8988T (cell line): ENCODE data around the gene DENND5A.
"Not testable (repeated sequence)": the region's sequence is repeated elsewhere in the genome, so short reads cannot be mapped to it uniquely, and the experiment has no call there.

Source experiments
- DNase-seq: peaks from one replicate; pipeline ENCODE4 v3.0.0; 2011

Gene DENND5A

GRCh38 chr11:9172389-9172788 lies 92.8 kb downstream of the DENND5A start:
- no peak for DNase-seq

DNA sequence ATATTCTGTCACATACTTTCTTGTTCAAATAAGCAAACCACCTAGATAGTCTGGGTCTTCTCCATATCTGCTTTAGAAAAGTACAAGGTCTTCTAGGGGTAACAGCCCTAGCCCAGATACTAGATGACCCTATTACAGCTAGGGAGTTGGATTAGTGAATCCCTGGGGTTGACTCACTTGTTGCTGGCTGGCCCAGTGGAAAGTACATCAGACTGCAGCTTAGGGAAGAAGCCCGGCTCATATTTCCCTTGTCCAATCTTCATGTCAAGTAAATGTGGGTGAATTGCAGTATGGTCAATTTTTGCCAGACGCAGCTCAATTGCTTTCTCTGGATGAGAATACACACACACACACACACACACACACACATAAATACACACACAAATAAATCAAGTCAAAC lies 94.7 kb downstream of the DENND5A start:
- DNase-seq: no peak

- DNase-seq: no peak
Observed at GRCh38 chr11:9169595-9170295, 95.4 kb downstream of the DENND5A start.

DNA sequence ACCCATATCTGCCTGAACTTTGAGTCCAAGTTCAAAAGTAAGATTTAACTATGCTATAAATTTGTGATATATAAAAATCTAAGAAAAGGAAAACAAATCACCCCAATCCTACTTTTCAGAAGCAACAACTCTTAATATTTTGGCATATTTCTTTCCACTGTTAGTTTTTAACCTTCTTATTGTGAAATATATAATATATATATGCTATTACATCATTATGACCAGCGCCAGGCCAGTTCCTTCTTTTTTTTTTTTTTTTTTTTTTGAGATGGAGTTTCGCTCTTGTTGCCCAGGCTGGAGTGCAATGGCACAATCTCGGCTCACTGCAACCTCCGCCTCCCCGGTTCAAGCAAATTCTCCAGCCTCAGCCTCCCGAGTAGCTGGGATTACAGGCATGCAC lies 103.2 kb downstream of the DENND5A start:
- DNase-seq: not testable (repeated sequence)

DNA sequence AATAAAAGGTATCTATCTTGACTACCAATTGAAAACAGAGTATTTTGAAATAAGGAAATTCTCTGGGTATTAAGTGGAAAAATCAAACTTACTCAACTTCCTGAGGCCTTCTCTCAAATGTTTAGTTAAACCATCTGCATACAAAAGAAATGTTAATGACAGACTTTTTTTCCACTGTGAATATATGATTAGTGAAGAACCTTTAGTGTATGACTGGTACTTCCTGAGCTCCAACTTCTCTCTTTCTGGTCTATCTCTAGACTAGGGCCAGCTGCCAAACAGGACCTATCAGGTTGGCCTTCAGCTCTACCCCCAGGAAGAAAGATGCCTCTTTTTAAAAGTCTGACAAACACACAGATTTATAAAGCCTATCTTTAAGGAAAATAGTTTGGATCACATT lies 105.0 kb downstream of the DENND5A start:
- no peak for DNase-seq

- no peak for DNase-seq
Observed at GRCh38 chr11:9158898-9159391, 106.2 kb downstream of the DENND5A start.

DNA sequence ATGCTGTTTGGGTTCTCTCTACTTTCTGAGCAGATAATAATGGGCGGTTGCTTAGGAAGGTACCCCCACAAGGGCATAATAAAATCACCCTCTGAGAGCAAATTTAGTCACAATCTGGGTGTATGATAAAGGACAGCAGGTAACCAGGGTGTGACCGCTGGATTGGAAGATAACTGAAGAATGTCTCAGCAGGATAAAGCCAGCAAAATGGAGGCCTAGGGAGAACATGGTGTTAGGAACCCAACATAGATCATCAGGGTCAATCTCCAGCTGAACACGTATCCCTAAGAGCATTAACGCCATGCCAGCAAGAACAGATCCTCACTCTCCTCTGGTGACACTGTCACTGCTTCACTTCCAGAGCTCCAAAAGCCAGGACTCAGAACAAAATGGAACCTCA lies 109.2 kb downstream of the DENND5A start:
- DNase-seq: no peak

GRCh38 chr11:9153651-9154050 lies 111.5 kb downstream of the DENND5A start:
- DNase-seq: no peak

- no peak for DNase-seq
Observed at GRCh38 chr11:9151631-9152030, 113.5 kb downstream of the DENND5A start.

GRCh38 chr11:9150926-9151325 lies 114.2 kb downstream of the DENND5A start:
- DNase-seq: no peak

- no peak for DNase-seq
Observed at GRCh38 chr11:9150501-9150900, 114.6 kb downstream of the DENND5A start.

- DNase-seq: no peak
Observed at GRCh38 chr11:9148727-9149126, 116.4 kb downstream of the DENND5A start.

GRCh38 chr11:9148035-9148434 lies 117.1 kb downstream of the DENND5A start:
- no peak for DNase-seq

- DNase-seq: no peak
Observed at GRCh38 chr11:9146477-9146876, 118.7 kb downstream of the DENND5A start.

DNA sequence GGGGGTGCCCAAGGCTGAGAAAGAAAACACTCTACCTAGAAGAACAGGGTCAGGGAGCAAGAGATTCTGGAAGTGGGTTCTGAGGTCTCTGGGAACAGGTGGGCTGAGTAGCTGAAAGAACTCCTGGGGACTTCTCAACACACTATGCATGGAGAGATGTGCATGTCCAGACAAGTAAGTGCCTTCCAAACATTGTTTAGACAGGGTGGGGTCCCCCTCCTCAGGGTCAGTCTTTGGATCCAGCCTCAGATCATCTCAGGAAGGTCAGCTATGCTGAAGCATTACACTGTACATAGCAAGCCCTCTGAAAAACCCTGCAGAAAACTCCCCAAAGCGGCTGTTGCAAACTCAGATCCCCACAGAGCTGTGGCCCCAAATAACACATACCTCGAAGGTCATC lies 119.9 kb downstream of the DENND5A start:
- no peak for DNase-seq

DNA sequence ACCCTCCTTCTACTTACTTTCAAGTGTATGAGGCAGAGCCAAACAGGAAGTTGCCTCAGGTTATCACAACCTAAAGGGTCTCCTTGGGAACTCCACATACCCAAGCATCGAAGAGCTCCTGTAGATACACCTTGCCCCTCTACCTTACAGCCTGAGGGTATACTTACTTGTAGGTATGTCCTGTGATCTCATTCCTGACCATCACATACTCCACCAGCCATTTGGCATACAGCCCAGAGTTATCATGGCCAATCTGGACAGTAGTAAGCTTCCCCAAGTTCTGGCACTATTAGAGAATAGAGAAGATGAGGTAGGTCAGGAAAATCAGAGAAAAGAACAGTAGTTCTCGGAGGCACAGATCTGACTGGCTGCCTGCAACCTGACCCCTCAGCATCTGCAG lies 120.3 kb downstream of the DENND5A start:
- no peak for DNase-seq

DNA sequence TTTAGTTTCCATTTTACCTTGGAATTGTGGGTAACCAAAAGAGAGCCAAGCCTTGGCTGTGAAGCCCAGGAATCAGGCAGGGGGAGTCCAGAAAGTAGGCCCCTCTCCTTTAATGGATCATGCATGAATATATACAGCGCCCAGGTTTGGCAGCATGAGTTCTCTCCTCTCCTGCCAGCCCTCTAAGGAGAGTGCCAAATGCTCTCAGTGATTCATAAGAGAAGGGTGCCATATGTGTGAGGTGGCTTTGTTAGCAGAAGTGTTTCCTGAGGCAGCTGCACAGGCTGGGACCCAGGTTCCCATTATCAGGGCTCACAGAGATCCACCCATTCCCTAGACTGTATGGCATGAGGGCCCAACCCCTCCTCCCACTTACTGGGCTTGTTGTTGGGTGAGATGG lies 121.4 kb downstream of the DENND5A start:
- no peak for DNase-seq

DNA sequence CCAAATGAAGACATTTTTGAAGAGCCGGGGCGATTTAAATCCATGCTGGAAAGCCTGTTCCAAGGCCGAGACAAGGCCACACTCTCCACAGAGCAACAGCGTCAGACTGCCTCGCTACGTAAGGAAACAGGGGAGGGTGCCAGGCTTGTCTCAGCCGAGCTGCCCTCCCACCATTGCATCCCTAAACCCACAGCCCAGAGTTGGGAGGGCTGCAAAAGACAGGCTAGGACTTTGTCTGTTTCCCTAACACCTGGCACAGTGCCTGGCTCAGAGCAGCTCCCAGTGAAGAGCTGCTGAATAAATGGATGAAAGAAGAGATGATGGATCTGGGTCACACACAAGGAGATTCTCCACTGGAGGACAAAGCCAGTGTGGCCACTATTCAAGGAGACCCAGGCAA lies 122.4 kb downstream of the DENND5A start:
- DNase-seq: no peak

DNA sequence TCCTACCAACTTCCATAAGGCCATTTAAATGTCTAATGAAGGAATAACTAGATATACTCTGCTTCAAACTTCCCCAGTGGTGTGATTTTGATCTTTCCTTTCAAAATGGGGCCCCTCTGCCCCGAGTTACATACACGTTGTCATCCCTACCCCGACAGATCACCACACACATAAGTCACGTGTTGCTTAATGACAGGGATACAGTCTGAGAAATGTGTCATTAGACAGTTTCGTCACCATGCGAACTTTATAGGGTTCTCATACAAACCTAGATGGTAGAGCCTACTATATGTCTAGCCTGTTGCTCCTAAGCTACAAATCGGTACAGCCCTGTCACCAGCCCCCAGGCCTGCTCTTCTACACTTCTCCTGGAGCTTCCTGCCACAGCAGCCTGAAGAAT lies 124.0 kb downstream of the DENND5A start:
- DNase-seq: no peak

- no peak for DNase-seq
Observed at GRCh38 chr11:9139628-9140357, 125.4 kb downstream of the DENND5A start.

GRCh38 chr11:9138612-9139579 lies 126.3 kb downstream of the DENND5A start:
- DNase-seq: peak; percentile 57

DNA sequence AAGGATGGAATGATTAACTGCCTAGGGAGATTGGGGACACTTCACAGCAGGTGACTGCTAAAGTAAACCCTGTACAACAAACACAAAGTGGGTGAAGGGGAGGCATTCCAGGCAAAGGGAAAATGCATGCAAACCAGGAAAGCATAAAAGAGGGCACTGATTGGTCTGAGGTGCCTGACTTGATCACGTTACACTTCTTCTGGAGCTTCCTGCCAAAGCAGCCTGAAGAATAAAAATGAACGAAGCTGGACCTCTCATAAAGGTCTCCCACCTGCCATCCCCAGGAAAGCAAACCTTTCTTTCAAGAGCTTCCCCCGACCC lies 127.1 kb downstream of the DENND5A start:
- DNase-seq: no peak
